OCI-LY3 (cell line): Measurements from ENCODE around the gene HSP90B1.

Experiments
- H2AFZ ChIP-seq: fragments of 200-600, 300-600 bp; shearing (Covaris generic); 2 replicates; pipeline ENCODE4 v1.6.0; 2014; ENCODE audit warnings: antibody characterized with exemption, low read depth, low read length
- H3K27ac ChIP-seq: fragments of 200-600, 300-600 bp; sonication (generic); 2 replicates; pipeline ENCODE4 v1.5.1; 2014; ENCODE audit warnings: mild to moderate bottlenecking, low read length, moderate library complexity, mixed read lengths
- H3K27me3 ChIP-seq: fragments of 200-600, 300-600 bp; sonication (generic); 2 replicates; pipeline ENCODE4 v1.6.1; 2014; ENCODE audit warnings: low read depth, low read length, mixed read lengths
- H3K36me3 ChIP-seq: fragments of 200-600, 300-600 bp; sonication (generic); replicated peaks from 2 replicates; pipeline ENCODE3; 2014; ENCODE audit warnings: low read depth, low read length, mixed read lengths
- H3K4me1 ChIP-seq: fragments of 300-600, 200-600 bp; sonication (generic); 2 replicates; pipeline ENCODE4 v1.6.1; 2014; ENCODE audit warnings: low read length, mixed read lengths
- H3K4me2 ChIP-seq: fragments of 200-600, 300-600 bp; sonication (generic); 2 replicates; pipeline ENCODE4 v1.6.1; 2014; ENCODE audit warnings: low read length, mixed read lengths
- H3K4me3 ChIP-seq: fragments of 300-600, 200-600 bp; sonication (generic); 2 replicates; pipeline ENCODE4 v1.5.1; 2014; ENCODE audit warnings: antibody characterized with exemption, mild to moderate bottlenecking, low read length, moderate library complexity
- H3K79me2 ChIP-seq: fragments of 300-600, 200-600 bp; shearing (Covaris generic); 2 replicates; pipeline ENCODE4 v1.6.1; 2014; ENCODE audit warnings: mild to moderate bottlenecking, low read length, mixed read lengths
- H3K9ac ChIP-seq: fragments of 300-600, 200-600 bp; shearing (Covaris generic); 2 replicates; pipeline ENCODE4 v1.6.0; 2014; ENCODE audit warnings: mild to moderate bottlenecking, low read length, moderate library complexity
- H3K9me3 ChIP-seq: fragments of 200-600, 300-600 bp; shearing (Covaris generic); 2 replicates; pipeline ENCODE4 v1.6.1; 2014; ENCODE audit warnings: low read length, mixed read lengths; ENCODE audit not compliant: insufficient read depth
- H4K20me1 ChIP-seq: fragments of 200-600, 300-600 bp; sonication (generic); 2 replicates; pipeline ENCODE4 v1.6.1; 2016; ENCODE audit warnings: low read length, mixed read lengths; ENCODE audit not compliant: insufficient read depth
- EZH2phosphoT487 ChIP-seq: fragments of 200-600 bp; shearing (Covaris generic); IDR thresholded peaks from 2 replicates; pipeline ENCODE4 v1.6.1; 2018; ENCODE audit warnings: antibody characterized with exemption, mixed run types, low read depth
- TF ChIP-seq, protein P1 (sequence below): fragments of 200-600, 300-600 bp; sonication (generic); IDR thresholded peaks from 2 replicates; pipeline ENCODE4 v1.5.1; 2014; ENCODE audit warnings: antibody characterized with exemption, low read length, low read depth

Gene HSP90B1

DNA sequence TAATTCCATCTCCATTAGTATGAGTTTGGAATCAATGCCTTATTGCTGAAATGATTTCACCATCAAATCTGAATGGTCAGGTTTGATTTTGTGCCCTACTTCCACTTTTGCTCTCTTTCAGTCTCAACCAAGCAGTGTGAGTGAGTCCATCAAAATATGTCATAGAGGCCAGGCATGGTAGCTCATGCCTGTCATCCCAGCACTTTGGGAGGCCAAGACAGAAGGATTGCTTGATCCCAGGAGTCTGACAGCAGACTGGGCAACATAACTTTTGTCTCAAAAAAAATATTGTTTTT, 22.0 kb upstream of the HSP90B1 start:
- Histone ChIP-seq H3K27me3 (no peaks in the 10 kb centered on the region), H4K20me1 (no peaks in the 10 kb centered on the region), H2AFZ (no peak overlapping the region), H3K9ac (no peak overlapping the region), H3K27ac (no peak overlapping the region), H3K4me1 (peaks cover 24% of the 10 kb centered on the region), H3K36me3 (no peaks in the 10 kb centered on the region), H3K9me3 (no peaks in the 10 kb centered on the region), H3K4me2 (no peak overlapping the region), H3K4me3 (no peak overlapping the region), H3K79me2 (no peaks in the 10 kb centered on the region)
- TF ChIP-seq EZH2phosphoT487: no peak
- TF ChIP-seq, protein P1, sequence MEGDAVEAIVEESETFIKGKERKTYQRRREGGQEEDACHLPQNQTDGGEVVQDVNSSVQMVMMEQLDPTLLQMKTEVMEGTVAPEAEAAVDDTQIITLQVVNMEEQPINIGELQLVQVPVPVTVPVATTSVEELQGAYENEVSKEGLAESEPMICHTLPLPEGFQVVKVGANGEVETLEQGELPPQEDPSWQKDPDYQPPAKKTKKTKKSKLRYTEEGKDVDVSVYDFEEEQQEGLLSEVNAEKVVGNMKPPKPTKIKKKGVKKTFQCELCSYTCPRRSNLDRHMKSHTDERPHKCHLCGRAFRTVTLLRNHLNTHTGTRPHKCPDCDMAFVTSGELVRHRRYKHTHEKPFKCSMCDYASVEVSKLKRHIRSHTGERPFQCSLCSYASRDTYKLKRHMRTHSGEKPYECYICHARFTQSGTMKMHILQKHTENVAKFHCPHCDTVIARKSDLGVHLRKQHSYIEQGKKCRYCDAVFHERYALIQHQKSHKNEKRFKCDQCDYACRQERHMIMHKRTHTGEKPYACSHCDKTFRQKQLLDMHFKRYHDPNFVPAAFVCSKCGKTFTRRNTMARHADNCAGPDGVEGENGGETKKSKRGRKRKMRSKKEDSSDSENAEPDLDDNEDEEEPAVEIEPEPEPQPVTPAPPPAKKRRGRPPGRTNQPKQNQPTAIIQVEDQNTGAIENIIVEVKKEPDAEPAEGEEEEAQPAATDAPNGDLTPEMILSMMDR: no peak

- TF ChIP-seq EZH2phosphoT487: no peak
- TF ChIP-seq, protein P1: no peak
- Histone ChIP-seq H3K4me2 (no peak overlapping the region), H3K9ac (no peak overlapping the region), H3K27me3 (no peaks in the 10 kb centered on the region), H4K20me1 (no peaks in the 10 kb centered on the region), H3K9me3 (no peaks in the 10 kb centered on the region), H3K36me3 (no peaks in the 10 kb centered on the region), H3K4me1 (peaks cover 24% of the 10 kb centered on the region), H3K4me3 (no peak overlapping the region), H3K79me2 (no peaks in the 10 kb centered on the region), H2AFZ (no peak overlapping the region), H3K27ac (no peak overlapping the region)
Measured at GRCh38 chr12:103908877-103909276, 21.3 kb upstream of the HSP90B1 start.

GRCh38 chr12:103909811-103910210, 20.4 kb upstream of the HSP90B1 start:
- Histone ChIP-seq H3K4me2 (no peak overlapping the region), H3K4me3 (no peak overlapping the region), H3K27me3 (no peaks in the 10 kb centered on the region), H3K36me3 (no peaks in the 10 kb centered on the region), H3K27ac (no peak overlapping the region), H3K79me2 (no peaks in the 10 kb centered on the region), H3K9ac (no peak overlapping the region), H2AFZ (no peak overlapping the region), H3K9me3 (no peaks in the 10 kb centered on the region), H3K4me1 (peaks cover 24% of the 10 kb centered on the region), H4K20me1 (no peaks in the 10 kb centered on the region)
- TF ChIP-seq, protein P1: no peak
- no peak for TF ChIP-seq EZH2phosphoT487

DNA sequence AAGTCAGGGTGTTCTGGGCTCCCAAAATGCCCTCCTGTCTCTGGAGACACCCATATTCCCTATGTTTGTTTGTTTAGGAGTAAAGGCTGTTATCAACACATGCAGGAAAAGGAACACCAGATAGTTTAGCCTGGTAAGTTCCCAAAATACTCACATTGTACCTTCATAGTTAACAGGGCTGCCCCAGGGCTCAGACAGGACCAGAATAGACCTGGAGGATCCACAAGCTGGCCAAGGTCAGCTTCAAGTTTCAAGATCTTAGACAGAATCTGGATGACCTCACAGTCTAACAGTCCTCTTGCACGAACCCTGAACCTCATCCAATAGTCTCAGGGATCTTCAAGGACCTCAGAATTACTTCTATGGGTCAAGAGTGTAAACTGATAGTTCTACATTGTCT, 18.1 kb upstream of the HSP90B1 start:
- Histone ChIP-seq H3K27ac (no peak overlapping the region), H3K36me3 (no peaks in the 10 kb centered on the region), H3K27me3 (no peaks in the 10 kb centered on the region), H3K79me2 (no peaks in the 10 kb centered on the region), H3K4me2 (no peak overlapping the region), H3K9ac (no peak overlapping the region), H3K4me3 (no peak overlapping the region), H3K4me1 (peaks cover 13% of the 10 kb centered on the region), H4K20me1 (no peaks in the 10 kb centered on the region), H2AFZ (no peak overlapping the region), H3K9me3 (no peaks in the 10 kb centered on the region)
- no peak for TF ChIP-seq EZH2phosphoT487
- TF ChIP-seq, protein P1: no peak
